Progenitor cell of endocrine pancreas (in vitro differentiated cells): ENCODE results near the gene GRK2. TPM values are rescaled to one million over a fixed set of nuclear protein-coding genes. Genes with fewer than 3 reads are reported as not detected.
A peak's percentile ranks its signal among the peaks of the same experiment; 100 is the strongest.

ENCODE experiments used
- DNase-seq: peaks from one replicate; pipeline ENCODE4 v3.0.0; 2021; ENCODE audit warnings: low spot score; ENCODE audit not compliant: unreplicated experiment
- H3K27ac Mint-ChIP-seq: 2 replicates; pipeline ENCODE4 v1.8.0; 2021; ENCODE audit warnings: mild to moderate bottlenecking, moderate library complexity, mixed read lengths
- H3K27me3 Mint-ChIP-seq: 2 replicates; pipeline ENCODE4 v1.8.0; 2021; ENCODE audit warnings: mixed read lengths
- H3K36me3 Mint-ChIP-seq: 2 replicates; pipeline ENCODE4 v1.8.0; 2022; ENCODE audit warnings: mixed read lengths; ENCODE audit not compliant: insufficient read depth
- H3K4me1 Mint-ChIP-seq: 2 replicates; pipeline ENCODE4 v1.8.0; 2021; ENCODE audit warnings: low read depth, mixed read lengths
- H3K4me3 Mint-ChIP-seq: 2 replicates; pipeline ENCODE4 v1.8.0; 2021; ENCODE audit warnings: low read depth, mild to moderate bottlenecking, moderate library complexity, mixed read lengths
- H3K9me3 Mint-ChIP-seq: 2 replicates; pipeline ENCODE4 v1.8.0; 2021; ENCODE audit warnings: low read depth, mixed read lengths
- CTCF ChIP-seq: fragments of 200-600 bp; sonication (generic); IDR thresholded peaks from one replicate; pipeline ENCODE4 v1.5.0; 2021; ENCODE audit warnings: antibody characterized with exemption, mild to moderate bottlenecking; ENCODE audit not compliant: unreplicated experiment
- total RNA-seq: library from RNA; stranded (reverse); gene quantifications from 2 replicates; pipeline ENCODE4 v1.2.1, GENCODE V29; 2021

The GRK2 gene
- total RNA-seq, 1 donor from 2014 or later = 53.0 TPM

DNA sequence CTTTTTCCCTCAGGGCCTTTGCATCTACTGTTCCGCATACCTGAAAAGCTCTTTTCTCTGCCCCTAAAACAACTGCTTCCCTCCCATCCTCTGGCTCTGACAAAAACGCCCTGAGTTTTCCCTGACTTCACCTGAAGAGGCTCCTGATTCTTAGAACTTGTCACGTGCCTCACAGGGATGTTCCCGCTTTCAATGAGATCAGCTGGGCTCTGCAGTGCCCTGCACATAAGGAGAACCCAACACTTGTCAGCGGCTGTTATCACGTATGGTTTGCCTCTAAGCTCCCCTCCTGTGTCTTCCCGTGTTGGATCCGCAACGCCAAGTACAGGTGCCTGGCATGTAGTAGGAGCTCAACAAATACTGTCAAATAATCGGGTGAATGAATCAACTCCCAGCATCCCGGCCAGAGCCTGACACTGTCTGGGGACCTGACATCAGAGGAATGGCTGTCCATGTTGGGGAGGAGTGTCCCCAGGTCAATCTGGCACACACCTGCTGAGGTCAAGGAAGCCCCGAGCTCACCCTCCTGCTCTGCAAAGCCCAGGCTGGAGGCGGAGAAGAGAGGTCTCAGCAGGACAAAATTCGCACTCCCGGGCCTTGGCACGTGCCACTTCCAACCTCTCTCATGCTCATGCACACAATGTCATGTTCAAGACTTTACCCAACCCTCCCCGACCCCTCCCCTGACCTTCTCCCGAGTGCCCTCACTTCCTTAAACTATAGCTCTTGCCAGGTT lies 4.2 kb upstream of the GRK2 start:
- Mint-ChIP-seq H3K4me3 (peak overlapping the region; percentile 43), H3K9me3 (no peaks in the 10 kb centered on the region), H3K36me3 (no peaks in the 10 kb centered on the region), H3K27me3 (peaks cover 28% of the 10 kb centered on the region), H3K4me1 (peaks cover 11% of the 10 kb centered on the region), H3K27ac (peak overlapping the region; percentile 84)
- no peak for TF ChIP-seq CTCF
- DNase-seq = no peak

DNA sequence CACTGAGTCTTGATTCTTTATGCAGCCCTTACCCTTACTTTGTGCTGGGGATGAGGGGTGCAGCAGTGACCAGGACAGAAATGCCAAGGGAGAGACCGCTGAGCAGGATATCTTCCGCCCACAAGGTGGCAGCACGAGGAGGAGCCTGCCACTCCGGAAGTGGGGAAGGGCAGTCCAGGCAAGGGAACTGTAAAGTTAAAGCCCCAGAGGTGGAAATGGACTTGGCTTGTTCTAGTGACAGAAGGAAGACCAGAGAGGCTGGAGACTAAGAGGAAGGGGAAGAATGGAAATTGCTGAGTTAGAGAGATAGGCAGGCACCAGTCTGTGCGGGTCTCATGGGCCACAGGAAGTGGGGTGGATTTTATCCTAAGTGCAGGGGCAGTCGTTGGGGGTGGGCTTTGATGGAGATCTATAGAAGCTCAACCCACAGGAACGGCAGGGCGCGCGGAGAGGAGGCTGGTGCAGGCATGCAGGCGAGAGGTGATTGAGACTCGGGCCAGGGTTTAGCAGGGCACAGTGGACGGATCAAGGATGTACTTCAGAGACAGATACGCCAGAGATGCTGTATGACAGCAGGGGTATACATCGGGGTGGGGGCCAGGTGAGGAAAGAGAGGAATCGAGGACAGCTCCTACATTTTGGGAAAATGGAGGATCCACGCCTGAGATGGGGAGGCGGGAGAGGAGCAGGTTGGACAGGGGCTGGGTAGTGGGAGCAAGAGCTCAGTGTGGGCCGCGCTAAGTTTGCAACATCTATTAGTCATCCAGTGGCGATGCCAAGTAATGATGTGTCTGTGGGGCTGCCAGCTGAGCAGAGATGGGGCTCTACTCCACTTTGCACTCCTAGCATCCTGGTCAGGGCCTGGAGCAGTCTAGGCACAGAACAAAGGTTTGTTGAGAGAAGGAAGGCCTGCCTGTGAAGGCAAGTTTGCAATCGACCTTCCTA lies 3.3 kb upstream of the GRK2 start:
- peaks cover 28% of the 10 kb centered on the region for H3K27me3 Mint-ChIP-seq
- H3K4me1 Mint-ChIP-seq = peaks cover 18% of the 10 kb centered on the region
- H3K4me3 Mint-ChIP-seq = peak overlapping the region; percentile 43
- peaks cover under 1% of the 10 kb centered on the region for H3K36me3 Mint-ChIP-seq
- peak; percentile 67 for DNase-seq
- H3K9me3 Mint-ChIP-seq = no peaks in the 10 kb centered on the region
- H3K27ac Mint-ChIP-seq = peak overlapping the region; percentile 84
- peak; percentile 79 for TF ChIP-seq CTCF

- no peak for TF ChIP-seq CTCF
- peak overlapping the region; percentile 65 for H3K4me3 Mint-ChIP-seq
- H3K36me3 Mint-ChIP-seq = peaks cover 1% of the 10 kb centered on the region
- no peak for DNase-seq
- H3K9me3 Mint-ChIP-seq = no peaks in the 10 kb centered on the region
- H3K4me1 Mint-ChIP-seq = peaks cover 19% of the 10 kb centered on the region
- no peak overlapping the region for H3K27ac Mint-ChIP-seq
- peaks cover 28% of the 10 kb centered on the region for H3K27me3 Mint-ChIP-seq
These were observed 2.0 kb upstream of the GRK2 start for GRCh38 chr11:67264260-67264659.

GRCh38 chr11:67264877-67265632 lies 1.2 kb upstream of the GRK2 start:
- TF ChIP-seq CTCF = no peak
- H3K27me3 Mint-ChIP-seq = peaks cover 28% of the 10 kb centered on the region
- no peak overlapping the region for H3K27ac Mint-ChIP-seq

More at GRCh38 chr11:67264877-67265632, 1.2 kb upstream of the GRK2 start:
- Mint-ChIP-seq H3K36me3 (peaks cover 1% of the 10 kb centered on the region), H3K4me1 (peaks cover 19% of the 10 kb centered on the region), H3K9me3 (no peaks in the 10 kb centered on the region), H3K4me3 (peak overlapping the region; percentile 79)
- no peak for DNase-seq
